CD1c-positive myeloid dendritic cell (primary cell): ENCODE data around the gene CDKN1A.
"Not testable (repeated sequence)": the region's sequence is repeated elsewhere in the genome, so short reads cannot be mapped to it uniquely, and the experiment has no call there.

Experiments
- DNase-seq: peaks from one replicate; pipeline ENCODE4 v3.0.0-alpha.2; 2016; ENCODE audit errors: extremely low spot score

The CDKN1A gene

GRCh38 chr6:36678488-36679042, at the start of gene CDKN1A:
TSS of gene CDKN1A (plus strand) at chr6:36678714. CDS start at chr6:36684102, 5,388 bp downstream.
- DNase-seq: peak; percentile 98

- DNase-seq: peak; percentile 43
These were observed 48.7 kb upstream of the CDKN1A start for GRCh38 chr6:36629784-36630183.

GRCh38 chr6:36631326-36632011, 47.0 kb upstream of the CDKN1A start:
- DNase-seq: no peak

- DNase-seq: no peak
These were observed 45.1 kb upstream of the CDKN1A start for GRCh38 chr6:36633370-36633769.

- DNase-seq: no peak
These were observed 44.6 kb upstream of the CDKN1A start for GRCh38 chr6:36633915-36634314.

GRCh38 chr6:36634317-36635108, 44.0 kb upstream of the CDKN1A start:
- DNase-seq: no peak

- DNase-seq: no peak
These were observed 42.2 kb upstream of the CDKN1A start for GRCh38 chr6:36636283-36636682.

- DNase-seq: no peak
These were observed 41.7 kb upstream of the CDKN1A start for GRCh38 chr6:36636687-36637418.

GRCh38 chr6:36638579-36638978, 39.9 kb upstream of the CDKN1A start:
- no peak for DNase-seq

GRCh38 chr6:36639171-36639808, 39.2 kb upstream of the CDKN1A start:
- DNase-seq: no peak

GRCh38 chr6:36641543-36641942, 37.0 kb upstream of the CDKN1A start:
- DNase-seq: no peak

GRCh38 chr6:36642913-36643817, 35.3 kb upstream of the CDKN1A start:
- peak; percentile 43 for DNase-seq

GRCh38 chr6:36643977-36644376, 34.5 kb upstream of the CDKN1A start:
- DNase-seq: peak; percentile 54

- DNase-seq: no peak
These were observed 29.4 kb upstream of the CDKN1A start for GRCh38 chr6:36649086-36649485.

- DNase-seq: peak; percentile 27
These were observed 28.6 kb upstream of the CDKN1A start for GRCh38 chr6:36649701-36650484.

GRCh38 chr6:36650848-36651478, 27.6 kb upstream of the CDKN1A start:
- DNase-seq: peak; percentile 92

- no peak for DNase-seq
These were observed 26.7 kb upstream of the CDKN1A start for GRCh38 chr6:36651659-36652379.

GRCh38 chr6:36654469-36654868, 24.0 kb upstream of the CDKN1A start:
- not testable (repeated sequence) for DNase-seq
